Endothelial cell of umbilical vein (primary cell): ENCODE data around the gene NTRK1. TPM values are rescaled to one million over a fixed set of nuclear protein-coding genes. Genes with fewer than 3 reads are reported as not detected.

Experiments
- BruUV-seq: library from RNA; stranded (reverse); fragments of 400-500 nt; replicated peaks from 2 replicates; lab custom pipeline; 2021; lab: Mats Ljungman, UMichigan
- CTCF ChIA-PET: fragments of 300-600, 350-600 bp; sonication (Branson Sonifier 250); formaldehyde crosslinking; loops from one replicate; lab custom pipeline; 2021; ENCODE audit warnings: antibody characterized with exemption, inconsistent platforms; lab: Charles Lee
- POLR2A ChIA-PET: fragments of 300-600, 350-600 bp; sonication (Branson Sonifier 250); formaldehyde crosslinking; loops from one replicate; lab custom pipeline; 2021; ENCODE audit warnings: antibody characterized with exemption, inconsistent platforms; lab: Charles Lee
- DNase-seq: peaks from one replicate; pipeline ENCODE4 v3.0.0-alpha.2; 2011; ENCODE audit warnings: low read depth, low spot score
- FAIRE-seq: peaks from 2 replicates; lab custom pipeline; 2011; peaks lifted over from hg19 to GRCh38; lab: Jason Lieb, UNC
- H2AFZ ChIP-seq: 2 replicates; pipeline ENCODE4 v1.6.0; 2012; ENCODE audit warnings: low read depth, low read length, control low read depth, inconsistent platforms
- H3K27ac ChIP-seq: 2 replicates; pipeline ENCODE4 v1.5.1; 2011; ENCODE audit warnings: low read depth, mild to moderate bottlenecking, control low read depth, low read length, moderate library complexity; ENCODE audit not compliant: insufficient read depth
- H3K27me3 ChIP-seq, 2 experiments: 2 replicates each; pipeline versions ENCODE4 v1.6.0 to v1.6.1; 2011; ENCODE audit warnings: low read length in 2 of 2, mixed read lengths in 1 of 2; ENCODE audit not compliant: control insufficient read depth in 2 of 2, insufficient read depth in 2 of 2
- H3K36me3 ChIP-seq, 2 experiments: 2 replicates in 1 of 2; 3 replicates in 1 of 2; pipeline ENCODE4 v1.5.1; 2011; ENCODE audit warnings: low read length in 2 of 2, mild to moderate bottlenecking in 1 of 2, moderate library complexity in 1 of 2; ENCODE audit not compliant: control insufficient read depth in 2 of 2, insufficient read depth in 2 of 2; ENCODE audit errors: extremely low read depth in 1 of 2
- H3K4me1 ChIP-seq: 3 replicates; pipeline ENCODE4 v1.5.1; 2011; ENCODE audit warnings: mild to moderate bottlenecking, low read length; ENCODE audit not compliant: control insufficient read depth, insufficient read depth; ENCODE audit errors: extremely low read depth
- H3K4me2 ChIP-seq: 2 replicates; pipeline ENCODE4 v1.6.1; 2011; ENCODE audit warnings: low read length, control low read depth, mixed read lengths; ENCODE audit not compliant: insufficient read depth
- H3K4me3 ChIP-seq, 3 experiments: fragments of 200-600 bp in 1 of 3; sonication (generic), shearing (Covaris generic) in 1 of 3; replicated peaks in 1 of 3; 2 replicates each; pipeline ENCODE4 v1.5.1; 2011 to 2016; ENCODE audit warnings: control low read depth in 3 of 3, low read length in 3 of 3, mild to moderate bottlenecking in 2 of 3, inconsistent platforms in 1 of 3, low read depth in 1 of 3, moderate library complexity in 1 of 3; ENCODE audit not compliant: insufficient read depth in 1 of 3
- H3K79me2 ChIP-seq: 2 replicates; pipeline ENCODE4 v1.6.0; 2012; ENCODE audit warnings: low read length, inconsistent platforms; ENCODE audit not compliant: control insufficient read depth, insufficient read depth
- H3K9ac ChIP-seq: replicated peaks from 2 replicates; pipeline ENCODE3; 2011; ENCODE audit warnings: low read length, control low read depth; ENCODE audit not compliant: insufficient read depth; ENCODE audit errors: extremely low read depth
- H3K9me1 ChIP-seq: replicated peaks from 3 replicates; pipeline ENCODE4 v1.6.0; 2011; ENCODE audit warnings: mild to moderate bottlenecking, low read length; ENCODE audit not compliant: control insufficient read depth, insufficient read depth; ENCODE audit errors: extremely low read depth
- H3K9me3 ChIP-seq: replicated peaks from 2 replicates; pipeline ENCODE4 v1.5.1; 2012; ENCODE audit warnings: low read length, inconsistent platforms; ENCODE audit not compliant: control insufficient read depth, insufficient read depth
- H4K20me1 ChIP-seq: replicated peaks from 2 replicates; pipeline ENCODE3; 2011; ENCODE audit warnings: mild to moderate bottlenecking, low read length; ENCODE audit not compliant: control insufficient read depth, insufficient read depth; ENCODE audit errors: extremely low read depth
- EZH2 ChIP-seq: IDR thresholded peaks from 2 replicates; pipeline ENCODE4 v1.6.1; 2012; ENCODE audit warnings: borderline replicate concordance, low read depth, mild to moderate bottlenecking, moderate library complexity, low read length, inconsistent platforms; ENCODE audit not compliant: severe bottlenecking
- FOS ChIP-seq: IDR thresholded peaks from 2 replicates; pipeline ENCODE4 v1.6.1; 2011; ENCODE audit warnings: mild to moderate bottlenecking, low read length, moderate library complexity, borderline replicate concordance; ENCODE audit not compliant: insufficient read depth
- GATA2 ChIP-seq: IDR thresholded peaks from 2 replicates; pipeline ENCODE4 v1.7.0; 2011; ENCODE audit warnings: low read depth, mild to moderate bottlenecking, moderate library complexity, mixed read lengths, low read length; ENCODE audit not compliant: insufficient read length, insufficient read depth
- JUN ChIP-seq: IDR thresholded peaks from 2 replicates; pipeline ENCODE4 v1.6.1; 2011; ENCODE audit warnings: borderline replicate concordance, low read depth; ENCODE audit not compliant: insufficient read length, insufficient read depth
- MAX ChIP-seq: IDR thresholded peaks from 2 replicates; pipeline ENCODE4 v1.6.1; 2011; ENCODE audit not compliant: insufficient read depth, insufficient read length
- MYC ChIP-seq: IDR thresholded peaks from one replicate; pipeline ENCODE4 v1.6.1; 2011; ENCODE audit warnings: mild to moderate bottlenecking, low read depth, low read length
- POLR2A ChIP-seq: IDR thresholded peaks from 2 replicates; pipeline ENCODE4 v1.6.1; 2012; ENCODE audit warnings: low read depth, mild to moderate bottlenecking, control low read depth, low read length
- POLR2AphosphoS5 ChIP-seq: IDR thresholded peaks from 2 replicates; pipeline ENCODE4 v1.6.1; 2012; ENCODE audit warnings: low read depth, mild to moderate bottlenecking, control low read depth, low read length, moderate library complexity; ENCODE audit not compliant: insufficient read depth
- dilution Hi-C: fragments of 300-500 bp; cut with MboI; formaldehyde crosslinking; loops from one replicate; pipeline ENCODE4 v1.15.0; 2019; ENCODE audit warnings: low sequenced_read_pairs; ENCODE audit not compliant: extremely low pct_ligation_motif_present
- intact Hi-C: fragments of 100-400 bp; cut with micrococcal nuclease; formaldehyde crosslinking; loops from one replicate; pipeline ENCODE4 v1.10.0; 2022
- polyA plus RNA-seq, 4 experiments: library from polyadenylated mRNA; depleted of rRNA in 3 of 4; stranded (reverse) in 3 of 4; unstranded in 1 of 4; fragments of >200 nt; gene quantifications; 2 replicates each; pipeline versions ENCODE4 v1.2.1 to v1.2.3, GENCODE V29; 2011 to 2012; ENCODE audit warnings: missing spikeins in 1 of 4
- total RNA-seq: library from RNA; stranded (reverse); gene quantifications from 2 replicates; pipeline ENCODE4 v1.2.3, GENCODE V29; 2021
- TF ChIP-seq, protein P1 (sequence below), 2 donors: IDR thresholded peaks; 1 replicate in 1 of 2; 2 replicates in 1 of 2; pipeline ENCODE4 v1.5.1; 2011; ENCODE audit warnings: low read length in 2 of 2, mild to moderate bottlenecking in 2 of 2, moderate library complexity in 2 of 2, control low read depth in 1 of 2, inconsistent platforms in 1 of 2, low read depth in 1 of 2; ENCODE audit not compliant: insufficient read depth in 1 of 2; ENCODE audit errors: extremely low read depth in 1 of 2

The NTRK1 gene
- total and polyA plus RNA-seq, 2 donors (not counting 3 experiments of a cell fraction or from before 2014, with no cell fraction given), result 0.07 TPM; not detected in 1

DNA sequence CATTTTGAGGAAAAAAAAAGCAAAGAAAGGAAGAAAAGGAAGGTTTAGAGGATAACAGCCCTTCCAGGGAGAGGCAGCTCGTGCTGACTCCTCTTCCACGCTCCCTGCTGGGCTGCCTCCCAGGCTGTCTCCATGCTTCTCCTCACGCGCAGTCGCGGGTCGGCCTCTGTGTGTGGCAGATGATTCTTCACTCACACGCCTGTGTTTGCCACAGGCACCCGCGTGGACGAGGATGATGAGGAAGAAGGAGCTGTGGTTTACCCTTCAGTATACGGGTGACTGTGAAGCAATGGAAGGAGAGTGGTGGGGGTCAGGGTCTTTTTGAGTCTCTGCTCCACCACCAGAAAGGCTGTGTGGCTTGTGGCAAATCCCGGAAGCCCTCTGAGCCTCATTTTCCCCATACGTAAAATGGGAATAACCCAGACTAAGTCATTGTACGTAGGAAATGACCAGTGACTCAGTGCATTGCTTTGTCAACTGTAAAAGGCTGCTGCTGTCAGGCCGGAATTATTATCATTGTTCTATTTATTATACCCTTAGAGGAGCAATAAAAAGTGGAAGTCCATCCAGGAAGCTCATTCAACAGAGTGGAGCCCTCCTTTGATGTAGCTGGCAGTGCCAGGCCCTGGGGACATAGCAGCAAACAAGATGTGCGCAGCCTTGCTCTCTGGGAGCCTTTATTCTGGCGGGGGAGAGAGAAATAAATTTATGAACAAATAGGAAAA is 32.1 kb upstream of the NTRK1 start:
- H4K20me1 ChIP-seq, result no peaks in the 10 kb centered on the region
- H3K4me3 ChIP-seq, result no peak overlapping the region
- dilution Hi-C loops, result no loop called here
- no peak overlapping the region for H3K4me2 ChIP-seq
- TF ChIP-seq FOS (no peak), JUN (peak; percentile 14)
- TF ChIP-seq, protein P1, sequence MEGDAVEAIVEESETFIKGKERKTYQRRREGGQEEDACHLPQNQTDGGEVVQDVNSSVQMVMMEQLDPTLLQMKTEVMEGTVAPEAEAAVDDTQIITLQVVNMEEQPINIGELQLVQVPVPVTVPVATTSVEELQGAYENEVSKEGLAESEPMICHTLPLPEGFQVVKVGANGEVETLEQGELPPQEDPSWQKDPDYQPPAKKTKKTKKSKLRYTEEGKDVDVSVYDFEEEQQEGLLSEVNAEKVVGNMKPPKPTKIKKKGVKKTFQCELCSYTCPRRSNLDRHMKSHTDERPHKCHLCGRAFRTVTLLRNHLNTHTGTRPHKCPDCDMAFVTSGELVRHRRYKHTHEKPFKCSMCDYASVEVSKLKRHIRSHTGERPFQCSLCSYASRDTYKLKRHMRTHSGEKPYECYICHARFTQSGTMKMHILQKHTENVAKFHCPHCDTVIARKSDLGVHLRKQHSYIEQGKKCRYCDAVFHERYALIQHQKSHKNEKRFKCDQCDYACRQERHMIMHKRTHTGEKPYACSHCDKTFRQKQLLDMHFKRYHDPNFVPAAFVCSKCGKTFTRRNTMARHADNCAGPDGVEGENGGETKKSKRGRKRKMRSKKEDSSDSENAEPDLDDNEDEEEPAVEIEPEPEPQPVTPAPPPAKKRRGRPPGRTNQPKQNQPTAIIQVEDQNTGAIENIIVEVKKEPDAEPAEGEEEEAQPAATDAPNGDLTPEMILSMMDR (IDR thresholded peaks at IDR 0.05; ENCODE audit: extremely low read depth in 1 of 2, insufficient read depth in 1 of 2, low read depth in 1 of 2, low read length in 2 of 2), result no peak
- POLR2A ChIA-PET, result interaction anchor here (0.5 kb wide), 1 partner anchor 207 kb away, joined by 6 read pairs; no protein-coding TSS in a partner anchor
- no peak overlapping the region for H2AFZ ChIP-seq
- H3K9ac ChIP-seq, result no peak overlapping the region
- H3K79me2 ChIP-seq, result no peaks in the 10 kb centered on the region
- no peaks in the 10 kb centered on the region for H3K36me3 ChIP-seq
- peak; percentile 81 for FAIRE-seq
- no peak overlapping the region for H3K27ac ChIP-seq
- peaks cover 19 to 20% of the 10 kb centered on the region in 2 experiments for H3K27me3 ChIP-seq
- intact Hi-C loops, result no loop called here
- CTCF ChIA-PET, result interaction anchor here (0.8 to 6.9 kb wide), 6 partner anchors 10 to 102 kb away, joined by 3 to 46 read pairs (median 4); partner anchors contain the start of genes INSRR and NTRK1
- BruUV-seq, result no TSS peak
- H3K9me1 ChIP-seq, result no peaks in the 10 kb centered on the region
- peaks cover 9% of the 10 kb centered on the region for H3K4me1 ChIP-seq
- DNase-seq, result peak; percentile 33
- no peaks in the 10 kb centered on the region for H3K9me3 ChIP-seq

GRCh38 chr1:156832434-156832833 is 28.2 kb upstream of the NTRK1 start:
- POLR2A ChIA-PET, result no interaction called here
- Histone ChIP-seq H3K9me1 (no peaks in the 10 kb centered on the region), H3K4me2 (no peak overlapping the region), H3K9ac (no peak overlapping the region), H4K20me1 (no peaks in the 10 kb centered on the region), H3K4me1 (peaks cover 9% of the 10 kb centered on the region), H3K9me3 (no peaks in the 10 kb centered on the region), H3K36me3 (no peaks in the 10 kb centered on the region), H3K27me3 (peaks cover 40 to 42% of the 10 kb centered on the region in 2 experiments), H3K4me3 (no peak overlapping the region), H3K27ac (no peak overlapping the region), H2AFZ (no peak overlapping the region), H3K79me2 (no peaks in the 10 kb centered on the region)
- no peak for FAIRE-seq
- CTCF ChIA-PET, result interaction anchor here (2.2 kb wide), 1 partner anchor 28 kb away, joined by 8 read pairs; the partner anchor contains the start of gene NTRK1
- DNase-seq, result no peak
- BruUV-seq, result no TSS peak
- dilution Hi-C loops (no loop called here), intact Hi-C loops (no loop called here)
- TF ChIP-seq MYC (no peak), POLR2AphosphoS5 (no peak), GATA2 (no peak), MAX (no peak), JUN (no peak), POLR2A (no peak), EZH2 (no peak), FOS (no peak)
- TF ChIP-seq, protein P1 (IDR thresholded peaks at IDR 0.05; ENCODE audit: extremely low read depth in 1 of 2, insufficient read depth in 1 of 2, low read depth in 1 of 2, low read length in 2 of 2), result no peak
